HepG2 (cell line): ENCODE measurements around the gene GPX7. TPM values are rescaled to one million over a fixed set of nuclear protein-coding genes. Genes with fewer than 3 reads are reported as not detected.

ENCODE experiments used
- AHR ChIP-seq: IDR thresholded peaks from 2 replicates; pipeline ENCODE4 v1.6.1; 2018; ENCODE audit warnings: missing genetic modification reagents, missing compliant biosample characterization
- CREB1 ChIP-seq, 2 experiments: fragments of 450-650 bp in 1 of 2; IDR thresholded peaks; 2 replicates each; pipeline ENCODE4 v1.6.1; 2016 to 2017; ENCODE audit warnings: control low read depth in 1 of 2, mild to moderate bottlenecking in 1 of 2, missing compliant biosample characterization in 1 of 2, missing genetic modification characterization in 1 of 2
- DMAP1 ChIP-seq: IDR thresholded peaks from 2 replicates; pipeline ENCODE4 v1.6.1; 2016
- ELF3 ChIP-seq: IDR thresholded peaks from 2 replicates; pipeline ENCODE4 v1.6.1; 2016; ENCODE audit warnings: missing genetic modification reagents, missing compliant biosample characterization
- FOXA3 ChIP-seq: IDR thresholded peaks from 2 replicates; pipeline ENCODE4 v1.6.1; 2016; ENCODE audit warnings: missing genetic modification reagents, missing compliant biosample characterization
- MAFF ChIP-seq: IDR thresholded peaks from 2 replicates; pipeline ENCODE4 v1.6.1; 2011; ENCODE audit warnings: low read depth, low read length, improper control_type of control experiment
- MAFK ChIP-seq, 2 experiments: IDR thresholded peaks in 1 of 2; conservative IDR thresholded peaks in 1 of 2; 2 replicates each; pipeline ENCODE4 v1.6.1; 2011; ENCODE audit warnings: improper control_type of control experiment in 2 of 2, low read length in 2 of 2
- MXD4 ChIP-seq: IDR thresholded peaks from 2 replicates; pipeline ENCODE4 v1.6.1; 2016; ENCODE audit warnings: mild to moderate bottlenecking, missing biosample characterization, missing genetic modification reagents
- RXRB ChIP-seq: IDR thresholded peaks from 2 replicates; pipeline ENCODE4 v1.6.1; 2016; ENCODE audit warnings: borderline replicate concordance, missing genetic modification reagents, missing compliant biosample characterization
- SALL1 ChIP-seq: sonication (generic); formaldehyde crosslinking; IDR thresholded peaks from 2 replicates; pipeline ENCODE4 v1.8.0; 2022; ENCODE audit warnings: mild to moderate bottlenecking, missing genetic modification reagents
- SETDB1 ChIP-seq: sonication (generic); formaldehyde crosslinking; IDR thresholded peaks from 2 replicates; pipeline ENCODE4 v1.5.1; 2020; ENCODE audit warnings: missing genetic modification reagents, mild to moderate bottlenecking, borderline replicate concordance
- SMC3 ChIP-seq: IDR thresholded peaks from 2 replicates; pipeline ENCODE4 v1.6.1; 2011; ENCODE audit warnings: low read length, improper control_type of control experiment
- SRSF9 ChIP-seq: fragments of 200-400 bp; formaldehyde crosslinking; IDR thresholded peaks from 2 replicates; pipeline ENCODE4 v1.6.1; 2018; ENCODE audit warnings: borderline replicate concordance, mild to moderate bottlenecking, low read depth, low read length; ENCODE audit not compliant: insufficient read depth, poor library complexity, severe bottlenecking
- TAF1 ChIP-seq: sonication (generic); formaldehyde crosslinking; IDR thresholded peaks from 2 replicates; pipeline ENCODE4 v1.4.0; 2020; ENCODE audit warnings: missing genetic modification reagents
- TMF1 ChIP-seq: sonication (generic); formaldehyde crosslinking; IDR thresholded peaks from 2 replicates; pipeline ENCODE4 v1.8.1; 2022; ENCODE audit warnings: low read depth, missing genetic modification reagents
- XBP1 ChIP-seq: sonication (generic); formaldehyde crosslinking; IDR thresholded peaks from 2 replicates; pipeline ENCODE4 v1.5.0; 2020; ENCODE audit warnings: missing genetic modification reagents
- ZFAT ChIP-seq: sonication (generic); formaldehyde crosslinking; conservative IDR thresholded peaks from 2 replicates; pipeline ENCODE4 v1.8.1; 2023; ENCODE audit warnings: missing genetic modification reagents, inconsistent platforms
- ZNF260 ChIP-seq: sonication (generic); formaldehyde crosslinking; IDR thresholded peaks from 2 replicates; pipeline ENCODE4 v1.4.0; 2020; ENCODE audit warnings: missing genetic modification reagents, low read depth, mild to moderate bottlenecking, borderline replicate concordance
- ZNF3 ChIP-seq: IDR thresholded peaks from 2 replicates; pipeline ENCODE4 v1.7.0; 2017; ENCODE audit warnings: inconsistent platforms
- ZNF569 ChIP-seq: sonication (generic); formaldehyde crosslinking; IDR thresholded peaks from 2 replicates; pipeline ENCODE4 v1.5.0; 2020; ENCODE audit warnings: mild to moderate bottlenecking, missing genetic modification reagents, moderate library complexity, borderline replicate concordance
- ZNF652 ChIP-seq: IDR thresholded peaks from 2 replicates; pipeline ENCODE4 v1.6.1; 2016; ENCODE audit warnings: low read depth, borderline replicate concordance
- ZNF781 ChIP-seq: sonication (generic); formaldehyde crosslinking; IDR thresholded peaks from 2 replicates; pipeline ENCODE4 v1.5.1; 2020; ENCODE audit warnings: borderline replicate concordance, mild to moderate bottlenecking, missing genetic modification reagents; ENCODE audit errors: not compliant biosample characterization
- ZNF839 ChIP-seq: sonication (generic); formaldehyde crosslinking; IDR thresholded peaks from 2 replicates; pipeline ENCODE4 v1.4.0; 2020; ENCODE audit warnings: missing genetic modification reagents, mild to moderate bottlenecking, borderline replicate concordance
- polyA plus RNA-seq, 8 experiments: library from polyadenylated mRNA; depleted of rRNA in 3 of 8; stranded (reverse) in 7 of 8; unstranded in 1 of 8; fragments of >200 nt; fragmentation: Illumina TruSeq in 4 of 8; extraction: Trizol in 4 of 8; gene quantifications; 2 replicates each; pipeline versions ENCODE4 v1.2.1 to v1.2.3, GENCODE V29; 2011 to 2016; ENCODE audit warnings: low read depth in 4 of 8, missing spikeins in 1 of 8, mixed read lengths in 1 of 8; ENCODE audit not compliant: insufficient read depth in 1 of 8
- total RNA-seq, 5 experiments: library from RNA; depleted of rRNA; stranded (reverse); fragments of >200 nt; fragmentation: Illumina TruSeq; extraction: Trizol; gene quantifications; 2 replicates each; pipeline ENCODE4 v1.2.3, GENCODE V29; 2016; ENCODE audit warnings: low read depth in 1 of 5
- TF ChIP-seq, protein P1 (sequence below): sonication (generic); formaldehyde crosslinking; IDR thresholded peaks from 2 replicates; pipeline ENCODE4 v1.9.0; 2022; ENCODE audit warnings: low read depth, missing genetic modification reagents
- TF ChIP-seq, protein P2 (sequence below): sonication (generic); formaldehyde crosslinking; IDR thresholded peaks from 2 replicates; pipeline ENCODE4 v1.4.0; 2020; ENCODE audit warnings: missing genetic modification reagents
- TF ChIP-seq, protein P3 (sequence below): sonication (generic); formaldehyde crosslinking; IDR thresholded peaks from 2 replicates; pipeline ENCODE4 v1.4.0; 2020; ENCODE audit warnings: mild to moderate bottlenecking, missing genetic modification reagents

GPX7 gene
- total and polyA plus RNA-seq, 2 of the 13 experiments (the other 11 are each of a cell fraction or from before 2014, with no cell fraction given): 14.1 to 16.2 TPM

DNA sequence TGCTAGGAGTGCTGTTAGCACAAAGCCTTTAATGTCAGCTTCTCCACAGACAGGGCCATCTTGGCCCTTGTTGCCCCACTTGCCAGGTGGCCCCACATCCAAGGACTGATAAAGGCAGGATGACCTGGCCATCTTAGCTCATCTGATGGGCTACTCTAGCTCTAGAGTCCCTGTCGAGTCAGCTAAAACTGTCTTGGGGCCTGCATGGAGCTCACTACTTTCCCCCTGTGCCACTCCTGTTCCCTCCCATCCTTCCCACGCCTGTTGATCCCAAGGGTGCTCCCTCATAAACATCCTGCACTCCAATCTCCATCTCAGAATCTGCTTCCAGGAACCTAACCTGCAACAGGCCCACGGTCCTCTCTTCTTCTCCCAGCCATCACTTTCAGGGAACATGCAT, 652 bp upstream of the GPX7 start (continued):
- TF ChIP-seq, protein P1, sequence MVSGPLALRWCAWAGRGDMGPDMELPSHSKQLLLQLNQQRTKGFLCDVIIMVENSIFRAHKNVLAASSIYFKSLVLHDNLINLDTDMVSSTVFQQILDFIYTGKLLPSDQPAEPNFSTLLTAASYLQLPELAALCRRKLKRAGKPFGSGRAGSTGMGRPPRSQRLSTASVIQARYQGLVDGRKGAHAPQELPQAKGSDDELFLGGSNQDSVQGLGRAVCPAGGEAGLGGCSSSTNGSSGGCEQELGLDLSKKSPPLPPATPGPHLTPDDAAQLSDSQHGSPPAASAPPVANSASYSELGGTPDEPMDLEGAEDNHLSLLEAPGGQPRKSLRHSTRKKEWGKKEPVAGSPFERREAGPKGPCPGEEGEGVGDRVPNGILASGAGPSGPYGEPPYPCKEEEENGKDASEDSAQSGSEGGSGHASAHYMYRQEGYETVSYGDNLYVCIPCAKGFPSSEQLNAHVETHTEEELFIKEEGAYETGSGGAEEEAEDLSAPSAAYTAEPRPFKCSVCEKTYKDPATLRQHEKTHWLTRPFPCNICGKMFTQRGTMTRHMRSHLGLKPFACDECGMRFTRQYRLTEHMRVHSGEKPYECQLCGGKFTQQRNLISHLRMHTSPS: no peak
- TF ChIP-seq ZNF781 (CRISPR knock-in tag) (no peak), SMC3 (no peak), XBP1 (CRISPR knock-in tag) (no peak), CREB1 (IDR thresholded peaks at IDR 0.05) (no peak), CREB1 (CRISPR knock-in tag; IDR thresholded peaks at IDR 0.05) (no peak), ZNF3 (CRISPR knock-in tag) (no peak), MAFF (peak; percentile 40; the same call in 1 of the 2 replicates), ZNF839 (CRISPR knock-in tag) (no peak), RXRB (CRISPR knock-in tag) (no peak), DMAP1 (CRISPR knock-in tag) (no peak), SETDB1 (CRISPR knock-in tag) (no peak), ZNF652 (CRISPR knock-in tag) (no peak), SALL1 (CRISPR knock-in tag) (no peak), TMF1 (CRISPR knock-in tag) (no peak), ZNF569 (CRISPR knock-in tag) (no peak), ZFAT (CRISPR knock-in tag) (no peak), FOXA3 (CRISPR knock-in tag) (no peak), AHR (CRISPR knock-in tag) (no peak), MXD4 (no peak), TAF1 (CRISPR knock-in tag) (no peak), SRSF9 (no peak), MAFK (conservative IDR thresholded peaks at IDR 0.05 in 1 of 2, IDR thresholded peaks at IDR 0.05 in 1 of 2; ENCODE audit: low read length in 2 of 2) (peak; percentile 54 to 66), ZNF260 (CRISPR knock-in tag) (no peak), ELF3 (CRISPR knock-in tag) (no peak)
- TF ChIP-seq, protein P2, sequence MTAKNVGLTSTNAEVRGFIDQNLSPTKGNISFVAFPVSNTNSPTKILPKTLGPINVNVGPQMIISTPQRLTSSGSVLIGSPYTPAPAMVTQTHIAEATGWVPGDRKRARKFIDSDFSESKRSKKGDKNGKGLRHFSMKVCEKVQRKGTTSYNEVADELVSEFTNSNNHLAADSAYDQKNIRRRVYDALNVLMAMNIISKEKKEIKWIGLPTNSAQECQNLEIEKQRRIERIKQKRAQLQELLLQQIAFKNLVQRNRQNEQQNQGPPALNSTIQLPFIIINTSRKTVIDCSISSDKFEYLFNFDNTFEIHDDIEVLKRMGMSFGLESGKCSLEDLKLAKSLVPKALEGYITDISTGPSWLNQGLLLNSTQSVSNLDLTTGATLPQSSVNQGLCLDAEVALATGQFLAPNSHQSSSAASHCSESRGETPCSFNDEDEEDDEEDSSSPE: no peak
- TF ChIP-seq, protein P3, sequence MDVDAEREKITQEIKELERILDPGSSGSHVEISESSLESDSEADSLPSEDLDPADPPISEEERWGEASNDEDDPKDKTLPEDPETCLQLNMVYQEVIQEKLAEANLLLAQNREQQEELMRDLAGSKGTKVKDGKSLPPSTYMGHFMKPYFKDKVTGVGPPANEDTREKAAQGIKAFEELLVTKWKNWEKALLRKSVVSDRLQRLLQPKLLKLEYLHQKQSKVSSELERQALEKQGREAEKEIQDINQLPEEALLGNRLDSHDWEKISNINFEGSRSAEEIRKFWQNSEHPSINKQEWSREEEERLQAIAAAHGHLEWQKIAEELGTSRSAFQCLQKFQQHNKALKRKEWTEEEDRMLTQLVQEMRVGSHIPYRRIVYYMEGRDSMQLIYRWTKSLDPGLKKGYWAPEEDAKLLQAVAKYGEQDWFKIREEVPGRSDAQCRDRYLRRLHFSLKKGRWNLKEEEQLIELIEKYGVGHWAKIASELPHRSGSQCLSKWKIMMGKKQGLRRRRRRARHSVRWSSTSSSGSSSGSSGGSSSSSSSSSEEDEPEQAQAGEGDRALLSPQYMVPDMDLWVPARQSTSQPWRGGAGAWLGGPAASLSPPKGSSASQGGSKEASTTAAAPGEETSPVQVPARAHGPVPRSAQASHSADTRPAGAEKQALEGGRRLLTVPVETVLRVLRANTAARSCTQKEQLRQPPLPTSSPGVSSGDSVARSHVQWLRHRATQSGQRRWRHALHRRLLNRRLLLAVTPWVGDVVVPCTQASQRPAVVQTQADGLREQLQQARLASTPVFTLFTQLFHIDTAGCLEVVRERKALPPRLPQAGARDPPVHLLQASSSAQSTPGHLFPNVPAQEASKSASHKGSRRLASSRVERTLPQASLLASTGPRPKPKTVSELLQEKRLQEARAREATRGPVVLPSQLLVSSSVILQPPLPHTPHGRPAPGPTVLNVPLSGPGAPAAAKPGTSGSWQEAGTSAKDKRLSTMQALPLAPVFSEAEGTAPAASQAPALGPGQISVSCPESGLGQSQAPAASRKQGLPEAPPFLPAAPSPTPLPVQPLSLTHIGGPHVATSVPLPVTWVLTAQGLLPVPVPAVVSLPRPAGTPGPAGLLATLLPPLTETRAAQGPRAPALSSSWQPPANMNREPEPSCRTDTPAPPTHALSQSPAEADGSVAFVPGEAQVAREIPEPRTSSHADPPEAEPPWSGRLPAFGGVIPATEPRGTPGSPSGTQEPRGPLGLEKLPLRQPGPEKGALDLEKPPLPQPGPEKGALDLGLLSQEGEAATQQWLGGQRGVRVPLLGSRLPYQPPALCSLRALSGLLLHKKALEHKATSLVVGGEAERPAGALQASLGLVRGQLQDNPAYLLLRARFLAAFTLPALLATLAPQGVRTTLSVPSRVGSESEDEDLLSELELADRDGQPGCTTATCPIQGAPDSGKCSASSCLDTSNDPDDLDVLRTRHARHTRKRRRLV (CRISPR knock-in tag): no peak
